ENCODE measurements around the gene LHX3. TPM values are rescaled to one million over a fixed set of nuclear protein-coding genes. Genes with fewer than 3 reads are reported as not detected.

The LHX3 gene
- total RNA-seq, 2 donors from 2014 or later, result not detected

Other genes starting within 250 kb of the LHX3 start
- gene UBAC1, start 243.8 kb downstream of the LHX3 start, total RNA-seq, result 10 to 100 TPM; 37.9 to 39.3 TPM
- gene NACC2, start 109.8 kb downstream of the LHX3 start, total RNA-seq, result 10 to 100 TPM; 69.2 to 79.7 TPM
- gene TMEM250, start 86.3 kb downstream of the LHX3 start, total RNA-seq, result 10 to 100 TPM; 38.9 to 40.1 TPM
- 10 to 100 TPM in 1 of 2 donors, 1 to 10 TPM in 1; 7.2 to 13.5 TPM for gene QSOX2, start 40.7 kb upstream of the LHX3 start, total RNA-seq
- not detected for gene CCDC187, start 99.0 kb upstream of the LHX3 start, total RNA-seq
- gene GPSM1, start 122.4 kb upstream of the LHX3 start, total RNA-seq, result 10 to 100 TPM; 29.2 to 33.6 TPM
- gene DNLZ, start 158.6 kb upstream of the LHX3 start, total RNA-seq, result 10 to 100 TPM; 39.4 to 41.3 TPM
- gene CARD9, start 168.5 kb upstream of the LHX3 start, total RNA-seq, result 1 to 10 TPM; 1.4 to 6.6 TPM
- 1 to 10 TPM; 8.0 to 8.5 TPM for gene SNAPC4, start 195.0 kb upstream of the LHX3 start, total RNA-seq
- gene ENTR1, start 205.5 kb upstream of the LHX3 start, total RNA-seq, result 10 to 100 TPM; 25.3 to 43.1 TPM
- gene PMPCA, start 205.5 kb upstream of the LHX3 start, total RNA-seq, result 10 to 100 TPM; 28.7 to 43.0 TPM
- 10 to 100 TPM; 11.9 to 12.5 TPM for gene INPP5E, start 234.7 kb upstream of the LHX3 start, total RNA-seq